Muscle of leg (tissue), 11 donors: ENCODE results near the gene WDR27. TPM values are rescaled to one million over a fixed set of nuclear protein-coding genes. Genes with fewer than 3 reads are reported as not detected.
"Not testable (repeated sequence)": the region's sequence is repeated elsewhere in the genome, so short reads cannot be mapped to it uniquely, and the experiment has no call there.

Experiments used
- DNase-seq: peaks from one replicate; pipeline ENCODE4 v3.0.0; 2013
- H3K27ac ChIP-seq: one replicate; pipeline ENCODE4 v1.5.1; 2013; ENCODE audit warnings: mild to moderate bottlenecking, low read length, control low read depth
- H3K27me3 ChIP-seq: one replicate; pipeline ENCODE4 v1.6.1; 2013; ENCODE audit warnings: low read length; ENCODE audit not compliant: control insufficient read depth, insufficient read depth
- H3K36me3 ChIP-seq: one replicate; pipeline ENCODE4 v1.6.1; 2013; ENCODE audit warnings: low read length; ENCODE audit not compliant: control insufficient read depth, insufficient read depth
- H3K4me1 ChIP-seq: one replicate; pipeline ENCODE4 v1.6.1; 2013; ENCODE audit warnings: low read length; ENCODE audit not compliant: control insufficient read depth, insufficient read depth
- H3K4me3 ChIP-seq: one replicate; pipeline ENCODE4 v1.5.1; 2013; ENCODE audit warnings: low read length, control low read depth
- H3K9me3 ChIP-seq: replicated peaks from 2 replicates; pipeline ENCODE4 v1.6.1; 2013; ENCODE audit warnings: low read depth, low read length; ENCODE audit not compliant: control insufficient read depth
- WGBS: methylation state at CpG from one replicate; pipeline ENCODE4 v1.1.5; 2013; ENCODE audit warnings: missing lambda C conversion rate; ENCODE audit not compliant: insufficient coverage; 5-methylcytosine and 5-hydroxymethylcytosine counted together
- polyA plus RNA-seq, 8 donors: library from polyadenylated mRNA; unstranded; fragments of 120-200 nt; gene quantifications; one replicate each; pipeline versions ENCODE4 v1.2.1 to v1.2.3, GENCODE V29; 2013; ENCODE audit warnings: inconsistent platforms in 1 of 8, low replicate concordance in 1 of 8; ENCODE audit not compliant: insufficient read length in 8 of 8, insufficient read depth in 1 of 8
- total RNA-seq: library from RNA; stranded (reverse); fragments of 120-200 nt; gene quantifications from one replicate; pipeline ENCODE4 v1.2.4, GENCODE V29; 2013

WDR27 gene
- total and polyA plus RNA-seq, 9 donors, result 21.5 to 49.4 (median 30.3) TPM

DNA sequence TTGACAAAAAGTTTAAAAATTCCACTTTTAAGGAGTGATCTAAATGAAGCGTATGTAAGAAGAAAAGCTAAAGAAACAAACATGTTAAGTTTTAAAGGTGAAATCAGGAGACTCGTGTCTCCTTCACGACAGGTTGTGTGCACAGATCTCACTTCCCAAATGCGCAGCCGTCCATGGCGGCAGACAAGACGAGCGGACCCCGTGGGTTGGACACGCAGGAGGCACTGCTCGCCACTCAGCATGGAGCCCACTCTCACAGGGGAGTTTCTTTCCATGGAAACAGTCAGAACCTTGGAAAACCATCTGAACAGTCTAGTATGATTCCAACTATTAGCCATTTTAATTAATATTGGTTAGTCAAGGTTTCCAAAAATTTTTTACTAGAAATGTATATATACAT is 48.9 kb downstream of the WDR27 start:
- 96% methylated on average over 9 of the region's 11 CpGs for WGBS
- Histone ChIP-seq H3K36me3 (peaks cover 18% of the 10 kb centered on the region), H3K9me3 (no peaks in the 10 kb centered on the region), H3K4me1 (peaks cover 5% of the 10 kb centered on the region), H3K27me3 (no peaks in the 10 kb centered on the region), H3K27ac (no peak overlapping the region), H3K4me3 (no peak overlapping the region)
- no peak for DNase-seq

- 90% methylated on average over 8 of the region's 12 CpGs for WGBS
- no peaks in the 10 kb centered on the region for H3K27me3 ChIP-seq
- peaks cover 5% of the 10 kb centered on the region for H3K4me1 ChIP-seq
- no peak overlapping the region for H3K27ac ChIP-seq
- DNase-seq, result no peak
- H3K36me3 ChIP-seq, result peaks cover 10% of the 10 kb centered on the region
- H3K9me3 ChIP-seq, result no peaks in the 10 kb centered on the region
- no peak overlapping the region for H3K4me3 ChIP-seq
Measured at GRCh38 chr6:169651498-169651897, 50.3 kb downstream of the WDR27 start.

DNA sequence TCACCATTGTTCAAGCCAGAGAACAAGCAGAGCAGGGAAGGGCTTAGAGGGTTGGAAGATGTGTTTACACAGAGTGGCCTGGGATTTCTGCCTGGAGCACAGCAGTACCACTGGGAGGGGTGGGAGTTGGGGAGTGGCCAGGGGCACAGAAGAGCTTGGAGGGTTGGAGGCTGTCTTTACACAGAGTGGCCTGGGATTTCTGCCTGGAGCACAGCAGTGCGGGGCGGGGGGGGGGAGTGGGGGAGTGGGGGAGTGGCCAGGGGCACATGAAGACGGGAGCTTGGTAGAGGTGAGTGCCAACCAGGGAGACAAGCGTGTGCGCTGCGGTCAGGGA is 50.9 kb downstream of the WDR27 start:
- Histone ChIP-seq H3K4me3 (no peak overlapping the region), H3K27ac (no peak overlapping the region), H3K9me3 (no peaks in the 10 kb centered on the region), H3K36me3 (peaks cover 5% of the 10 kb centered on the region), H3K4me1 (peaks cover 5% of the 10 kb centered on the region), H3K27me3 (no peaks in the 10 kb centered on the region)
- no peak for DNase-seq
- WGBS, result 85% methylated on average over 4 of the region's 6 CpGs

- Histone ChIP-seq H3K4me1 (peaks cover 3% of the 10 kb centered on the region), H3K27ac (no peak overlapping the region), H3K27me3 (no peaks in the 10 kb centered on the region), H3K36me3 (peaks cover 5% of the 10 kb centered on the region), H3K4me3 (no peak overlapping the region), H3K9me3 (no peaks in the 10 kb centered on the region)
- no peak for DNase-seq
- WGBS, result 96% methylated on average over 3 of the region's 3 CpGs
Measured at GRCh38 chr6:169650241-169650958, 51.4 kb downstream of the WDR27 start.

GRCh38 chr6:169648617-169649016 is 53.2 kb downstream of the WDR27 start:
- no peak for DNase-seq
- no peak overlapping the region for H3K27ac ChIP-seq
- no peaks in the 10 kb centered on the region for H3K36me3 ChIP-seq
- H3K9me3 ChIP-seq, result no peaks in the 10 kb centered on the region
- WGBS, result 94% methylated on average over 4 of the region's 9 CpGs
- no peaks in the 10 kb centered on the region for H3K4me1 ChIP-seq
- H3K27me3 ChIP-seq, result no peaks in the 10 kb centered on the region
- no peak overlapping the region for H3K4me3 ChIP-seq

DNA sequence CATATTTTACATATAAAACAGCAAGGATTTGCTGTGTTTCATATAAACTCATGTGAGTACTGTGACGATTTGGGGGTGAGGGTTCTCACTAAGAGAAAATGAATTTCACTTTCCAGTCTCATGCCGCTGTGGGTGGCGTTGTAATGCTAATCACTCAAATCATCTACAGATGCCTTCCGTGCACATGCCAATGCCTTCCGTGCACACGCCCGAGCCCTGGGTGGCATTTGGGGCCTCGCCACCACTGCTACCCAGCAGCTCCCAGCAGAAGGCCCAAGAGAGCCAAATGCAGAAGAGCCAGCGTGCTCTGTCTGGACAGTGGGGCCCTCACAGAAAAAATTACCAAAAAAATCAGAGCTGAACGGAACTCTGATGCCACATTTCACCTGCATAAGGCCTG is 53.7 kb downstream of the WDR27 start:
- WGBS, result 79% methylated on average over 9 of the region's 10 CpGs
- H3K9me3 ChIP-seq, result no peaks in the 10 kb centered on the region
- H3K4me3 ChIP-seq, result no peak overlapping the region
- H3K27ac ChIP-seq, result no peak overlapping the region
- H3K27me3 ChIP-seq, result no peaks in the 10 kb centered on the region
- H3K4me1 ChIP-seq, result no peaks in the 10 kb centered on the region
- DNase-seq, result no peak
- no peaks in the 10 kb centered on the region for H3K36me3 ChIP-seq

DNA sequence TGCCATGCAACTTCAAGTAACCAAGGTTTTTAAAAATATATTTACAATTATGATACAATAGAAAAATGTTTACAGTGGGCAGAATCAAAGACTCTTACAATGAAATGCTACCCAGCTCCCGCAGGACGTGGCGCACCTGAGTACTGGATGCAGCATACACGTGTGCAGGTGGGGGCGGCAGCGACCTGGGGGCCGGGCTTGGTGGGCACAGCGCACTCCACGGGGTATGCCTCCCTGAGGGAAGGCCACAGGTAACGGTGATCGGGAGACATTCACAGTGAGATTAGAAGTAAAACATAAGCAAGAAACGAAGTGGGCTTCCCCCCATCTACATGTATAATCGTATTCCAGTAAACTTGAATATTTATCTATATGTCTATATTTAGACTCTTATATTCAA is 54.2 kb downstream of the WDR27 start:
- Histone ChIP-seq H3K4me1 (no peaks in the 10 kb centered on the region), H3K27ac (no peak overlapping the region), H3K36me3 (no peaks in the 10 kb centered on the region), H3K4me3 (no peak overlapping the region), H3K9me3 (no peaks in the 10 kb centered on the region), H3K27me3 (no peaks in the 10 kb centered on the region)
- 89% methylated on average over 8 of the region's 13 CpGs for WGBS
- DNase-seq, result no peak

DNA sequence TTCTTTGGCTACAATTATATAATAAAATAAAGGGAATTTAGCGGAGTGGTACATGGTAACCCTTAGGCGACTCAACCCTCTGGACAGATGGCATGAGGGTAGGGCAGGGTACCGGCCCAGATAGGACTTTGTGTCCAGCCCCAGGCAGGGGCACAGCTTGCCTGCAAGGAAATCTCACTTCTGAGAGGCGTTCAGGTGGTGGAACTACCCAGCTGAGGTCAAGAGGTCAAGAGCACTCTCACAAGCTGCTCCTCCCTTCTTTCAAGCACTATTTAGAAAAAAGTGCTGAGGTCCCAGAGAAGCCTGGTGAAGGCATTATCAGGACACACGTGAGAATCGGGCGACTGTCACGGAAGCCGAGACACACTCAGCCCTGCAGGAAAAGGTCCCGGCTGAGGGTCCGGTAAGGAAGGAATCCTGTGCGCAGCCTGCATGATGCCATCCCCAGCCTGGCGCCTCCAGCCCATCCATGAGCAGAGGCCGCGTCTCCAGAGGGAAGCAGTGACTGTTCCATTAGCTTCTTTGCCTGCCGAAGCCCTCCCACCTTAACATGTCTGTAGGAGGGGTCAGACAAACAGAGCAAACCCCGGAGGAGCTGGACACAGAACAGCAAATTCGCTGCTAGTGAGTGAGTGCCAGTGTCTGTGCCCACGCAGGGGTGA is 54.8 kb downstream of the WDR27 start:
- no peak overlapping the region for H3K27ac ChIP-seq
- no peaks in the 10 kb centered on the region for H3K4me1 ChIP-seq
- H3K9me3 ChIP-seq, result no peaks in the 10 kb centered on the region
- H3K36me3 ChIP-seq, result no peaks in the 10 kb centered on the region
- H3K4me3 ChIP-seq, result no peak overlapping the region
- no peaks in the 10 kb centered on the region for H3K27me3 ChIP-seq
- WGBS, result 80% methylated on average over 14 of the region's 19 CpGs
- DNase-seq, result no peak

DNA sequence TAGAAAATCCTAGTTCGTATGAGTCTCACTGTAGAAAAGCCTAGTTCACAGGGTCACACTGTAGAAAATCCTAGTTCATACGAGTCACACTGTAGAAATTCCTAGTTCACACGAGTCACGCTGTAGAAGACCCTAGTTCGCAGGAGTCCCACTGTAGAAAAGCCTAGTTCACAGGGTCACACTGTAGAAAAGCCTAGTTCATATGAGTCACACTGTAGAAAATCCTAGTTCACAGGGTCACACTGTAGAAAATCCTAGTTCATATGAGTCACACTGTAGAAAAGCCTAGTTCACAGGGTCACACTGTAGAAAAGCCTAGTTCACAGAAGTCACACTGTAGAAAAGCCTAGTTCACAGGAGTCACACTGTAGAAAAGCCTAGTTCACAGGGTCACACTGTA is 56.4 kb downstream of the WDR27 start:
- not testable (repeated sequence) for H3K36me3 ChIP-seq, H3K27ac ChIP-seq, H3K27me3 ChIP-seq, DNase-seq, H3K9me3 ChIP-seq, H3K4me1 ChIP-seq, H3K4me3 ChIP-seq
- 94% methylated on average over 5 of the region's 5 CpGs for WGBS

DNA sequence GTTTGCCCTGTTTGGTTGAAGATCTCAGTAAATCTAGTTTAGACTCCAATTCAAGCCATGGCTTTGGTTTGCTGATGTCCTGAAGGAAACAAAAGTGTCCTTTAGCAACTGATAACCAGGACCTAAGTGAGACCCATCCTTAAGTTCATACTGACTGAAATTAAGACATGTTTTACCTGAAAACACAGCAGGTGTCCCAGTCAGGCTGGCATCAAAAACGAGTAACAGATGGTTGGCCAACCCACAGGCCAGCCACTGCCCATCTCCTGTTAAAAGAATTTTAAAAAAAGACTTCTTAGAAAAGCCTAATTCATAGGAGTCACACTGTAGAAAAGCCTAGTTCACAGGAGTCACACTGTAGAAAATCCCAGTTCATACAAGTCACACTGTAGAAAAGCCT is 58.3 kb downstream of the WDR27 start:
- DNase-seq, result no peak
- Histone ChIP-seq H3K27me3 (no peaks in the 10 kb centered on the region), H3K4me1 (peaks cover 15% of the 10 kb centered on the region), H3K36me3 (no peaks in the 10 kb centered on the region), H3K27ac (no peak overlapping the region), H3K9me3 (no peaks in the 10 kb centered on the region), H3K4me3 (no peak overlapping the region)
- WGBS, result no CpG with 5 or more reads among the region's 1 CpG
